Measurements from ENCODE around the gene CPXM1.

CPXM1 gene

DNA sequence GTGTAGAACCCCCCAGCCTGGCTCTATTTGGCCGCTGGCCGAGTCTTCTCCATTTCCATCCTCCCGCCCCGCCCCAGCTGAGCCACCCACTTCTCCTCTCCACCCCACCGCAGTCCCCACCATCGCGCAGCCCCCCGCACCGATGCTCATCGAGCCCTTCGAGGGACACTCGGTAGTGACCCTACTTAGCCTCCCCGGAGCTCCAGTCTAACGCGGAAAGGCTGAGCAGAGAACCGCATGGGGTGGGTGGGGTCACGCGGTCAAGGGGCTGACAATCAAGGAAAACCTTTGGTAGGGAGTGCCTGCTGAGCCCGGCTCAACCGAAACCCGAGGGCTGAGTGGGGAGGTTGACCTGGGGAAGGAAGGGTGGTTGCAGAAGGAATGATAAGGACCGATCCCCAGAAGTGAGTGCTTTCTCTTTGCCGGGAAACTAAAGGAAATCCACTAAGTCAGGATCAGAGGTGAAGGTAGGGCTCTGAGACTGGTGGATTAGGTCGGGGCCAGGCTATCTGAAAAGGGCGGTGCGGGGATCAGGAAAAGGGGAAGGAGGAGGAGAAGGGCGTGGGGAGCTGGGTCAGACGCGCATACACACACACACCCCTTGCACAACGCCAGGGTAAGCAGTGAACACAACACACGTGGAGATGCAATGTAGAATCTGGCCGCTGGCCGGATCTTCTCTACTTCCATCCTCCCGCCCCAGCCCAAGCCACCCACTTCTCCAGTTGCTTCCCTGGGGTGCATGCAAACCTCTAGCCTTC, 49.8 kb downstream of the CPXM1 start:
- Mint-ChIP-seq H3K36me3 (ENCODE audit: insufficient read depth) (peaks cover 4% of the 10 kb centered on the region), H3K4me1 (ENCODE audit: low read depth in 2 of 2) (peaks cover 17 to 25% of the 10 kb centered on the region in 2 donors), H3K27ac (peak overlapping the region; percentile 4 to 33), H3K9me3 (no peaks in the 10 kb centered on the region), H3K4me3 (peak overlapping the region; percentile 81 to 84), H3K27me3 (peaks cover 0 to 11% of the 10 kb centered on the region in 2 donors)
- DNase-seq (no peak), ATAC-seq (replicated peaks) (peak; percentile 27)

DNA sequence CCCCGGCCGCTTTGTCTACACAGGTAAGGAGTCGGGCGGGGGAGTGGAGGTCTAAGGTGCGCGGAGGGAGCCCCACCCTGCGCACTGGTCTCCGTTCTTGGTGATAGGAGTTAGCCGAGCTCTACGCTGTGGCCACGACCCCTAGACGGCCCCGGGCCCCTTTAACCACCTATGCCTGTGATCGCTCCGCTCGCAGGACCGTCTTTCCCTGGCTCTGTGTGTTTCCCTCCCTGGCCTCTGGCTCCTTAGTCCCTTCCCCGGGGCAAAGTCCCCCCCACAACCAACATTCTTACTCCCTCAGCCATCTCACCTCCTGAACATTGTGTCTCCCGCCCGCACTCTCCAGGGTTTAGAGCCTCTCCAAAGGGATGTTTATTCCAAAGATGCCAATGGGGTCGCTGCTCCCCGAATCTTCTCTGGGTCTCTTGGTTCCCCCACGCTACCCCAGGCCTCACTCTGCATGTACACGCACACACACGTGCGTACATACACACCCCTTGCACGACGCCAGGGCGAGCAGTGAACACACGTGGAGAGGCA, 50.4 kb downstream of the CPXM1 start:
- H3K4me3 Mint-ChIP-seq, result peak overlapping the region; percentile 81 to 84
- H3K4me1 Mint-ChIP-seq (ENCODE audit: low read depth in 2 of 2), result peaks cover 17 to 25% of the 10 kb centered on the region in 2 donors
- H3K27ac Mint-ChIP-seq, result peak overlapping the region; percentile 4 to 33
- no peak for ATAC-seq (replicated peaks)
- H3K27me3 Mint-ChIP-seq, result peaks cover 0 to 9% of the 10 kb centered on the region in 2 donors
- no peak for DNase-seq
- peaks cover 4% of the 10 kb centered on the region for H3K36me3 Mint-ChIP-seq (ENCODE audit: insufficient read depth)
- H3K9me3 Mint-ChIP-seq, result no peaks in the 10 kb centered on the region

GRCh38 chr20:2749343-2749950, 51.0 kb downstream of the CPXM1 start:
- Mint-ChIP-seq H3K4me3 (peak overlapping the region in 1 of 2 donors; percentile 81), H3K4me1 (ENCODE audit: low read depth in 2 of 2) (peaks cover 17 to 24% of the 10 kb centered on the region in 2 donors), H3K9me3 (no peaks in the 10 kb centered on the region), H3K36me3 (ENCODE audit: insufficient read depth) (peaks cover 4% of the 10 kb centered on the region), H3K27me3 (peaks cover 0 to 3% of the 10 kb centered on the region in 2 donors), H3K27ac (peak overlapping the region in 1 of 2 donors; percentile 33)
- no peak for ATAC-seq (replicated peaks)
- DNase-seq, result no peak

GRCh38 chr20:2748551-2749342, 51.7 kb downstream of the CPXM1 start:
- Mint-ChIP-seq H3K4me3 (no peak overlapping the region), H3K4me1 (ENCODE audit: low read depth in 2 of 2) (peaks cover 17 to 22% of the 10 kb centered on the region in 2 donors), H3K27me3 (no peaks in the 10 kb centered on the region), H3K36me3 (ENCODE audit: insufficient read depth) (peaks cover 4% of the 10 kb centered on the region), H3K27ac (no peak overlapping the region), H3K9me3 (no peaks in the 10 kb centered on the region)
- ATAC-seq (replicated peaks) (no peak), DNase-seq (no peak)

DNA sequence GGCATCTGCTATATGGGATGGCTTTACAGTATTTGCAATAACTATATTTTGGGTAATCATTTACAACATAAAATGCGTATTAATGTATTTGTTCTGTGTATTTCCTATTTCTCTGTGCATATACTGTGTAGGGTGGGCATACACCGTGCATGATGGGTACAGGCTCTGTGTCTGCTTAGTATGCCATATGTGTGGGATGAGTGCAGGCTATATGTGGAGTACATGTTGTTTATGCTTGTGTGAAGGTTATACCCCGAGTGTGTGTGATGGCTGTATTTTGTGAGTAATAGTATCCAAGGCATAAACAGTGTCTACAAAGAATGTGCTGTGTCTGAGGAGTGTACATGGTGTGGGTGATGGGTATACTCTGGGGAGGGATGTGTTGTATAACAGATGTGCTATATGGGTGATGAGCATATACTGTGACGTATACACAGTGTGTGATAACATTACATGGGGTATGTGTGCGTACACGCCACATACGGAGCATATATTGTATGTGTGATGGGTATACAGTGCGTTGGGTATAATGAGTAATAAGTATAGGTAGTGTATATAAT, 52.7 kb downstream of the CPXM1 start:
- Mint-ChIP-seq H3K9me3 (no peaks in the 10 kb centered on the region), H3K27me3 (no peaks in the 10 kb centered on the region), H3K4me1 (ENCODE audit: low read depth in 2 of 2) (peaks cover 19 to 21% of the 10 kb centered on the region in 2 donors), H3K36me3 (ENCODE audit: insufficient read depth) (peaks cover 5% of the 10 kb centered on the region), H3K27ac (no peak overlapping the region), H3K4me3 (no peak overlapping the region)
- no peak for ATAC-seq (replicated peaks)
- DNase-seq, result no peak

- Mint-ChIP-seq H3K4me1 (ENCODE audit: low read depth in 2 of 2) (peaks cover 25 to 28% of the 10 kb centered on the region in 2 donors), H3K4me3 (no peak overlapping the region), H3K9me3 (no peaks in the 10 kb centered on the region), H3K27me3 (no peaks in the 10 kb centered on the region), H3K36me3 (ENCODE audit: insufficient read depth) (peaks cover 13% of the 10 kb centered on the region), H3K27ac (no peak overlapping the region)
- DNase-seq, result no peak
- ATAC-seq (replicated peaks), result no peak
Observed at GRCh38 chr20:2746636-2747265, 53.7 kb downstream of the CPXM1 start.

DNA sequence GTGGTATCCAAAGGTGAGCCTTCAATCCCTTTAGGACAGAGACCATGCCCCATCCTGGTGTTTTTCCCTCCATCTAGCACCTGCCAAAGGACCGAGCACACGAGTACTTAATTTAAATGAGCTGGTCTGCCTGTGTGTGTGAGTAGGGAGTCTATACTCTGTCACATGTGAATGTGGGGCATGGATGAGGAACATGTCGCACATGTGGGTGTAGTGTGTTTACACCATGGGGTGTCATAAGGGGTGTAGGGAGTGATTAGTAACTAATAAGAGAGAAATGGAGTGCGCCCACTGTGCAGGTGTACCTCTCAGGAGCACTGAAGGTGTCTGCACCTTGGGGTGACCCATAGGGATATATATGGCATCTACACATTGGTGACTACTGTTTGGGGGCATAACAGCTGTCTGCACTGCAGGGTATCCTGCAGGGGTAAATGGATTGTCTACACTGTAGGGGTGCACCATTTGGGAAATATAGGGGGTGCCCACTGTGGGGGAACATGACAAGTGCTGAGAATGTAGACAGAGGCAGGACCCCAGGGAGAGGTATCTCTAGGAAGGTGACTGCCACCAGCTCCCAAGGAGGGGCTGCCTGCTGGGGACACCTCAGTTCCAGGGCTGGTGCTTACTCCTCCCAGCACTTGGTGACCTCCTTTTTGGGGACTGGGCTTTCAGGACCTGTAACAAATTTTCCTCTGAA, 54.3 kb downstream of the CPXM1 start:
- H3K27ac Mint-ChIP-seq, result no peak overlapping the region
- H3K9me3 Mint-ChIP-seq, result no peaks in the 10 kb centered on the region

GRCh38 chr20:2745060-2745910, 55.1 kb downstream of the CPXM1 start:
- Mint-ChIP-seq H3K9me3 (no peaks in the 10 kb centered on the region), H3K4me1 (ENCODE audit: low read depth in 2 of 2) (peaks cover 32 to 34% of the 10 kb centered on the region in 2 donors), H3K27me3 (no peaks in the 10 kb centered on the region), H3K36me3 (ENCODE audit: insufficient read depth) (peaks cover 13% of the 10 kb centered on the region), H3K27ac (peak overlapping the region in 1 of 2 donors; percentile 39), H3K4me3 (no peak overlapping the region)
- no peak for DNase-seq
- no peak for ATAC-seq (replicated peaks)

More for the DNA sequence above, 54.3 kb downstream of the CPXM1 start:
- Mint-ChIP-seq H3K36me3 (ENCODE audit: insufficient read depth) (peaks cover 13% of the 10 kb centered on the region), H3K4me3 (no peak overlapping the region), H3K4me1 (ENCODE audit: low read depth in 2 of 2) (peaks cover 32 to 34% of the 10 kb centered on the region in 2 donors), H3K27me3 (no peaks in the 10 kb centered on the region)
- DNase-seq (no peak), ATAC-seq (replicated peaks) (no peak)

Data from effector memory CD8-positive, alpha-beta T cell (primary cell).